Peyer's patch (tissue), 4 donors: Measurements from ENCODE around the gene ETHE1. TPM values are rescaled to one million over a fixed set of nuclear protein-coding genes. Genes with fewer than 3 reads are reported as not detected.
A peak's percentile ranks its signal among the peaks of the same experiment; 100 is the strongest.

ENCODE experiments used
- DNase-seq, 3 donors: peaks; one replicate each; pipeline ENCODE4 v3.0.0-alpha.2; 2017 to 2019
- H3K27ac ChIP-seq, 4 donors: fragments of 200-600 bp; sonication (generic); one replicate each; pipeline ENCODE4 v1.5.1; 2016 to 2019
- H3K27me3 ChIP-seq, 2 donors: fragments of 200-600 bp; sonication (generic); one replicate each; pipeline ENCODE4 v1.5.1; 2019
- H3K36me3 ChIP-seq, 3 donors: fragments of 200-600 bp; sonication (generic); one replicate each; pipeline ENCODE4 v1.5.1; 2016 to 2019
- H3K4me1 ChIP-seq, 4 donors: fragments of 200-600 bp; sonication (generic); one replicate each; pipeline ENCODE4 v1.5.1; 2016 to 2019
- H3K4me3 ChIP-seq, 4 donors: fragments of 200-600 bp; sonication (generic); 1 replicate in 3 of 4; 2 replicates in 1 of 4; pipeline ENCODE4 v1.5.1; 2016 to 2019; ENCODE audit warnings: mild to moderate bottlenecking in 1 of 4
- H3K9me3 ChIP-seq, 4 donors: fragments of 200-600 bp; sonication (generic); one replicate each; pipeline ENCODE4 v1.5.1; 2016 to 2019; ENCODE audit warnings: mild to moderate bottlenecking in 1 of 4
- CTCF ChIP-seq, 6 experiments: fragments of 450-650 bp in 4 of 6; fragments of 200-600 bp in 2 of 6; sonication (generic) in 1 of 6; IDR thresholded peaks; one replicate each; pipeline ENCODE4 v1.5.1; 2017 to 2019; ENCODE audit warnings: antibody characterized with exemption in 6 of 6, mild to moderate bottlenecking in 3 of 6, moderate library complexity in 1 of 6
- POLR2A ChIP-seq, 2 donors: fragments of 450-650 bp; IDR thresholded peaks; one replicate each; pipeline ENCODE4 v1.5.1; 2017; ENCODE audit warnings: antibody characterized with exemption in 2 of 2, mild to moderate bottlenecking in 2 of 2, moderate library complexity in 2 of 2
- total RNA-seq, 4 donors: library from RNA; depleted of rRNA; stranded (reverse); fragments of >200 nt; gene quantifications; one replicate each; pipeline ENCODE4 v1.1.0, GENCODE V29; 2016

ETHE1 gene
- total RNA-seq, result 100 to 1,000 TPM; 115 to 252 (median 199) TPM

GRCh38 chr19:43526884-43527859, at the start of gene ETHE1:
Gene ETHE1, minus strand, starts transcription at chr19:43527201. Its CDS starts 24 bp downstream, at chr19:43527177.
- no peaks in the 10 kb centered on the region for H3K27me3 ChIP-seq
- peak within 1 kb of the TSS; percentile 79 to 90 (median 86) for H3K27ac ChIP-seq
- H3K4me1 ChIP-seq, result peaks cover 0 to 22% (median 7%) of the 10 kb centered on the region in 4 donors
- no peaks in the 10 kb centered on the region for H3K9me3 ChIP-seq
- H3K4me3 ChIP-seq, result peak within 1 kb of the TSS; percentile 73 to 88 (median 84)
- peak; percentile 85 to 95 (median 93) for DNase-seq
- TF ChIP-seq CTCF (IDR thresholded peaks at IDR 0.05) (peak in 3 of 6 experiments; percentile 1 to 8 (median 4)), POLR2A (IDR thresholded peaks at IDR 0.05) (peak; percentile 91 to 94)
- H3K36me3 ChIP-seq, result peaks cover 0 to under 1% (median 0%) of the 10 kb centered on the region in 3 donors

GRCh38 chr19:43575955-43576878, 49.2 kb upstream of the ETHE1 start:
- H3K4me1 ChIP-seq, result peaks cover 0 to 12% (median 9%) of the 10 kb centered on the region in 4 donors
- peak in 1 of 3 donors; percentile 54 for DNase-seq
- no peaks in the 10 kb centered on the region for H3K27me3 ChIP-seq
- H3K4me3 ChIP-seq, result peak overlapping the region; percentile 57 to 87 (median 73)
- no peaks in the 10 kb centered on the region for H3K9me3 ChIP-seq
- no peak for TF ChIP-seq POLR2A (IDR thresholded peaks at IDR 0.05)
- no peak for TF ChIP-seq CTCF (IDR thresholded peaks at IDR 0.05)
- peak overlapping the region in 3 of 4 donors; percentile 22 to 81 (median 62) for H3K27ac ChIP-seq
- H3K36me3 ChIP-seq, result no peaks in the 10 kb centered on the region

DNA sequence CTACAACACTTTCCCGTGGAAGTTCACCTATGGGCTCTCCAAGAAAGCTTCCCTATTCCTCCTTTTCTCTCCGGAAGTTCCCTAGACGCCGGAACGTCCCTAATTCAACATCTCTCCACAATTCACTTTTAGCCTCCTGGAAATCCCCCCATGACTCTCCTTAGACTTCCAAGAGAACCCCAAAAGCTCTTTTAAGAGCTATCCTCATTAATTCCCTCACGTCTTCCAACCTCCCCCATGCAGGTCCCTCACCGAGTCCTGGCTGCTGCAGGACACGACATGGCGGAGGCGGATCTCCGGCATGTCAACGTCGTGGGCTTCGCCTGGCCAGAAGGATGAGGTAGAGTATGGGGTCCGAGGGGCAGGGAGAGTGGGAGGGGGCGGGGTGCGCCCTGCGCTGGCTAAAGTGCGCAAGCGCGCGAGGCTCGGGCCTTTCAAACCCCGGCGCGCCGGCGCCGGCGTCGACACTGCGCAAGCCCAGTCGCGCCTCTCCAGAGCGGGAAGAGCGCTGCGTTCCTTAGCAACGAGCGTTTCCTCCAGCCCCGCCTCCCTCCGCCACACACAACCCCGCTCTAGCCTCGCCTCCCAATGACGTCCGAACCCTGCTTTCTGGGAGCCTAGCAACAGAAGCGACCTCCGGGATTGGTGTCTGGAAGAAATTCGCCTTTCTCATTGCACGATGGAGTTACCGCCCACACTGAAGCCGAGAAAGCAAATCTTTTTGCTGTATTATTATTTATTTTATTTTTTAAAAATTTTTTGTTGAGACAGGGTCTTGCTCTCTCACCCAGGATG, 48.4 kb upstream of the ETHE1 start, which contains the start of the genes PINLYP and XRCC1:
PINLYP (plus strand) TSS at position 646 of the 795 bp plus-strand sequence. CDS start 1,391 bp downstream, outside the sequence.
XRCC1 (minus strand) TSS at position 372 of the 795 bp plus-strand sequence; CDS start at position 303, 69 bp downstream.
- Histone ChIP-seq H3K27ac (peak within 1 kb of the TSS; percentile 72 to 83 (median 80)), H3K4me3 (peak within 1 kb of the TSS; percentile 57 to 87 (median 73)), H3K9me3 (no peaks in the 10 kb centered on the region), H3K27me3 (no peaks in the 10 kb centered on the region), H3K36me3 (no peaks in the 10 kb centered on the region), H3K4me1 (peaks cover 0 to 12% (median 9%) of the 10 kb centered on the region in 4 donors)
- peak in 1 of 6 experiments; percentile 4 for TF ChIP-seq CTCF (IDR thresholded peaks at IDR 0.05)
- peak; percentile 16 to 39 for TF ChIP-seq POLR2A (IDR thresholded peaks at IDR 0.05)
- DNase-seq, result peak; percentile 95 to 99 (median 97)

DNA sequence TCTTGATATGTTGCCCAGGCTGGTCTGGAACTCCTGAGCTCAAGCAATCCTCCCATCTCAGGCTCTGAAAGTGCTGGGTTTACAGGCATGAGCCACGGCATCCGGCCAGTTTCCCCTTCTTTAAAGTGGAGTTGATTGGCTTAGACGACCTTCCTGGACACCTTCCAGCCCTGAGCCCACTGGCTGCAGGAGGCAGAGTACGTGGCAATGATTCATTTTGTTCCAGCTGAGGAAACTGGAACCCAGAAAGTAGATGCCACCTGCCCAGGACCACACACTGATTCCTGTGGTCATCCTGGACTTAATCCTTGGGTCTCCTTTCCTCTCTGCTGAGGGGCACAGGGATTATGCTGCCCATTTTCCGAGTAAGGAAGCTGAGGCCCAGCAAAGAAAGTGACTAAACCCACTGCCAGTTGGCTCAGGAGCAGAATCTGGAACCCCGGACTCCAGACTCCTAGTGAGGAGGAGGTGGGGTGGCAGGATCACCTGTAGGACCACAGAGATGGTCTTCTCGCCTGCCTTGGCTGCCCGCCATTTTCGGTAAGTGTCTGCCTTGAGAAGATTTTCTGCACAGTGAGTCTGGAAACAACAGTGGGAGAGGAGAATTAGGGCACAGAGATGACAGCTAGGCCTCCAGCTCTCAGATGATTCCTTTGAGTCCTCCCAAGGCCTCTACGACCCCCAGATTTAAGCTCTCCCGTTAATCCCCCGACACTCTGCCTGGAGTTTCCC, 47.6 kb upstream of the ETHE1 start:
- DNase-seq, result no peak
- Histone ChIP-seq H3K27ac (peak overlapping the region; percentile 72 to 83 (median 80)), H3K4me1 (peaks cover 0 to 12% (median 9%) of the 10 kb centered on the region in 4 donors), H3K36me3 (no peaks in the 10 kb centered on the region), H3K4me3 (peak overlapping the region; percentile 57 to 87 (median 73)), H3K9me3 (no peaks in the 10 kb centered on the region), H3K27me3 (no peaks in the 10 kb centered on the region)
- no peak for TF ChIP-seq CTCF (IDR thresholded peaks at IDR 0.05)
- no peak for TF ChIP-seq POLR2A (IDR thresholded peaks at IDR 0.05)
